ENCODE measurements around the gene SLC25A13.

DNA sequence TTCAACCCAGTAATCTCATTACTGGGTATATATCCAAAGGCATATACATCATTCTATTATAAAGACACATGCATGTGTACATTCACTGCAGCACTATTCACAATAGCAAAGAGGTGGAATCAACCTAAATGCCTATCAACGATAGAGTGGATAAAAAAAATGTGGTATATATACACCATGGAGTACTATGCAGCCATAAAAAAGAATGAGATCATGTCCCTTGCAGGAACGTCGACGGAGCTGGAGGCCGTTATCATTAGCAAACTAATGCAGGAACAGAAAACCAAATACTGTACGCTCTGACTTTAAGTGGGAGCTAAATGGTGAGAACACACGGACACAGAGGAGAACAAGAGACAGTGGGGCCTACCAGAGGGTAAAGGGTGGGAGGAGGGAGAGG is 105.5 kb downstream of the SLC25A13 start:
- no peak for TF ChIP-seq ZNF655 (CRISPR knock-in tag; IDR thresholded peaks at IDR 0.05)
- TF ChIP-seq POLR2B (IDR thresholded peaks at IDR 0.05; ENCODE audit: low read depth, partially characterized antibody), result no peak
- TF ChIP-seq, protein P1, sequence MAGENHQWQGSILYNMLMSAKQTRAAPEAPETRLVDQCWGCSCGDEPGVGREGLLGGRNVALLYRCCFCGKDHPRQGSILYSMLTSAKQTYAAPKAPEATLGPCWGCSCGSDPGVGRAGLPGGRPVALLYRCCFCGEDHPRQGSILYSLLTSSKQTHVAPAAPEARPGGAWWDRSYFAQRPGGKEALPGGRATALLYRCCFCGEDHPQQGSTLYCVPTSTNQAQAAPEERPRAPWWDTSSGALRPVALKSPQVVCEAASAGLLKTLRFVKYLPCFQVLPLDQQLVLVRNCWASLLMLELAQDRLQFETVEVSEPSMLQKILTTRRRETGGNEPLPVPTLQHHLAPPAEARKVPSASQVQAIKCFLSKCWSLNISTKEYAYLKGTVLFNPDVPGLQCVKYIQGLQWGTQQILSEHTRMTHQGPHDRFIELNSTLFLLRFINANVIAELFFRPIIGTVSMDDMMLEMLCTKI (IDR thresholded peaks at IDR 0.05; ENCODE audit: partially characterized antibody), result no peak
- TF ChIP-seq SMARCA5 (IDR thresholded peaks at IDR 0.05), result no peak

Measured in K562 (cell line).